ENCODE results near the gene ARMH2. TPM values are rescaled to one million over a fixed set of nuclear protein-coding genes. Genes with fewer than 3 reads are reported as not detected.

The ARMH2 gene
- total and polyA plus RNA-seq, 2 donors (not counting 3 experiments of a cell fraction or from before 2014, with no cell fraction given), result not detected

DNA sequence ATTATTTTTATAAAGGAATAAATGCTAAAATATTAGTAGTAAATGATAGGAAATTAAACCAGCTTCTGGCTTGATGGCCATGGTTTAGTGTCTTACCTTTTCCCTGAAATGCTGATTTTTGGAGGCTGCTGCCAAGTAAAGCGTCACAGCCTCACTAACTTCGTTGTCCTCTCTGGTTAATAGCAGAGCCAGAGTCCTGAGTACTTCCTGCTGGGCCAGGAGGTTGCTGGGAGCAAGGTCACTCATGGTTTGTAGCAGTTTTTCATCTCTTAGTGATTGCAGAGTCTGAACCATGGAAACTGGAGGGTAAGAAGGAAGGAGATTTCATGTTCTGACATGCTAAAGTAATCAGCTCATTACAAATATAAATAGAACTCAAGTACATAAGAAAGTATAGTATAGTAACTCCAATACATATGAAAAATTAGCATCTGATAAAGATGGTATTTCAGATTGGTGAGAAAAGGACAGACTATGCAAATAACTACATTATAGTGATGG, 26.5 kb upstream of the ARMH2 start:
- H3K9me3 ChIP-seq (replicated peaks; ENCODE audit: control insufficient read depth, insufficient read depth, low read length), result no peaks in the 10 kb centered on the region
- no peaks in the 10 kb centered on the region for H4K20me1 ChIP-seq (replicated peaks; ENCODE audit: control insufficient read depth, extremely low read depth, insufficient read depth, low read length)
- no TSS peak for BruUV-seq (replicated peaks)
- no peak for DNase-seq (ENCODE audit: low read depth, low spot score)
- no peaks in the 10 kb centered on the region for H3K4me1 ChIP-seq (ENCODE audit: control insufficient read depth, extremely low read depth, insufficient read depth, low read length)
- H3K9ac ChIP-seq (replicated peaks; ENCODE audit: extremely low read depth, insufficient read depth, low read length), result no peak overlapping the region
- dilution Hi-C loops (cut with MboI; ENCODE audit: extremely low pct_ligation_motif_present, low sequenced_read_pairs), result no loop called here
- no peaks in the 10 kb centered on the region for H3K36me3 ChIP-seq (ENCODE audit: control insufficient read depth in 2 of 2, extremely low read depth in 1 of 2, insufficient read depth in 2 of 2, low read length in 2 of 2)
- no peaks in the 10 kb centered on the region for H3K9me1 ChIP-seq (replicated peaks; ENCODE audit: control insufficient read depth, extremely low read depth, insufficient read depth, low read length)
- no peak for FAIRE-seq
- no peaks in the 10 kb centered on the region for H3K79me2 ChIP-seq (ENCODE audit: control insufficient read depth, insufficient read depth, low read length)
- H3K27me3 ChIP-seq (ENCODE audit: control insufficient read depth in 2 of 2, insufficient read depth in 2 of 2, low read length in 2 of 2), result no peaks in the 10 kb centered on the region
- H3K4me2 ChIP-seq (ENCODE audit: insufficient read depth, low read length), result no peak overlapping the region
- TF ChIP-seq POLR2AphosphoS5 (IDR thresholded peaks at IDR 0.05; ENCODE audit: insufficient read depth, low read depth, low read length), result no peak
- TF ChIP-seq, protein P1, sequence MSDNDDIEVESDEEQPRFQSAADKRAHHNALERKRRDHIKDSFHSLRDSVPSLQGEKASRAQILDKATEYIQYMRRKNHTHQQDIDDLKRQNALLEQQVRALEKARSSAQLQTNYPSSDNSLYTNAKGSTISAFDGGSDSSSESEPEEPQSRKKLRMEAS (IDR thresholded peaks at IDR 0.05; ENCODE audit: insufficient read depth, insufficient read length), result no peak
- TF ChIP-seq EZH2 (IDR thresholded peaks at IDR 0.05; ENCODE audit: borderline replicate concordance, low read depth, low read length, severe bottlenecking), result no peak
- no peak overlapping the region for H3K4me3 ChIP-seq (replicated peaks in 1 of 3; ENCODE audit: insufficient read depth in 1 of 3, low read depth in 1 of 3, low read length in 3 of 3)
- CTCF ChIA-PET, result no interaction called here
- no peak overlapping the region for H3K27ac ChIP-seq (ENCODE audit: insufficient read depth, low read depth, low read length)
- no peak overlapping the region for H2AFZ ChIP-seq (ENCODE audit: low read depth, low read length)
- intact Hi-C loops (cut with micrococcal nuclease), result no loop called here
- POLR2A ChIA-PET, result no interaction called here

DNA sequence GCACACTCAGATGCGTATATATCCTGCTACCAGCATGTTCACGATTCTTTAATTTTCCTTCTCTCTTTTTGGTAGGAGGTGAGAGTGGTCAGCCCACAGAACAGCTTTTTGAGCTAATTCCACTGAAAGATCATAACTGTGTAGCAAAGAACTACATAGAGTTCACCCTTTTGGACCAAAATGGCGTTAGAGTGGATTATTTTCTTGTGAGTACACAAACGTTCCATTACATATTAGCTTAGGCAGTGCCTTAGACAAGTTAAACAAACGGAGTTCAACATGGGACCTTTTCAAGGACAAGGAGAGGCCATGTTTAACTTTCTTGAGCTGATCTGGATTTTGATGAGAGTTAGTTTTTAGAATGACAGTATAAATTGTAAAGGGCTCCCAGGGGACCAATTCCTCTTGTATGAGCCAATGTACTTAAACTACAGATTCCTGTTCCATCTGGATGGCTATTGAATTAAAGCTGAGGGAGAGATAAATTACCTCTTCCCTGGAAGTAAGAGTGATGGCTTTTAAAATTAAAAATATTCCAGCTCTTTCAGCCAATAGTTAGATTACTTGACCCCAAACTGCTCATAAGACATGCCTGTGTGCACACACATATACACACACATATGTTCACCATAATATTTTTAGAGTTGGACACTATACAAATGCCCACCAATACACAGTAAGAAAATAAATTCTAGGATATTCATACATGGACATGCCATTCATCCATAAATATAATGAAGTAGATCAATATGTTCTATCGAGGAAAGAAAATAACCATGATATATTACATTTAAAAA, 25.6 kb upstream of the ARMH2 start:
- FAIRE-seq, result no peak
- dilution Hi-C loops (cut with MboI; ENCODE audit: extremely low pct_ligation_motif_present, low sequenced_read_pairs) (no loop called here), intact Hi-C loops (cut with micrococcal nuclease) (no loop called here)
- no peak overlapping the region for H3K4me2 ChIP-seq (ENCODE audit: insufficient read depth, low read length)
- H3K36me3 ChIP-seq (ENCODE audit: control insufficient read depth in 2 of 2, extremely low read depth in 1 of 2, insufficient read depth in 2 of 2, low read length in 2 of 2), result no peaks in the 10 kb centered on the region
- no peak overlapping the region for H3K4me3 ChIP-seq (replicated peaks in 1 of 3; ENCODE audit: insufficient read depth in 1 of 3, low read depth in 1 of 3, low read length in 3 of 3)
- TF ChIP-seq POLR2AphosphoS5 (IDR thresholded peaks at IDR 0.05; ENCODE audit: insufficient read depth, low read depth, low read length) (no peak), FOS (IDR thresholded peaks at IDR 0.05; ENCODE audit: borderline replicate concordance, insufficient read depth, low read length) (no peak), JUN (IDR thresholded peaks at IDR 0.05; ENCODE audit: borderline replicate concordance, insufficient read depth, insufficient read length, low read depth) (no peak), MYC (IDR thresholded peaks at IDR 0.05; ENCODE audit: low read depth, low read length) (no peak), EZH2 (IDR thresholded peaks at IDR 0.05; ENCODE audit: borderline replicate concordance, low read depth, low read length, severe bottlenecking) (no peak), POLR2A (IDR thresholded peaks at IDR 0.05; ENCODE audit: low read depth, low read length) (no peak), GATA2 (IDR thresholded peaks at IDR 0.05; ENCODE audit: insufficient read depth, insufficient read length, low read depth, low read length) (no peak)
- TF ChIP-seq, protein P1 (IDR thresholded peaks at IDR 0.05; ENCODE audit: insufficient read depth, insufficient read length), result no peak
- TF ChIP-seq, protein P2, sequence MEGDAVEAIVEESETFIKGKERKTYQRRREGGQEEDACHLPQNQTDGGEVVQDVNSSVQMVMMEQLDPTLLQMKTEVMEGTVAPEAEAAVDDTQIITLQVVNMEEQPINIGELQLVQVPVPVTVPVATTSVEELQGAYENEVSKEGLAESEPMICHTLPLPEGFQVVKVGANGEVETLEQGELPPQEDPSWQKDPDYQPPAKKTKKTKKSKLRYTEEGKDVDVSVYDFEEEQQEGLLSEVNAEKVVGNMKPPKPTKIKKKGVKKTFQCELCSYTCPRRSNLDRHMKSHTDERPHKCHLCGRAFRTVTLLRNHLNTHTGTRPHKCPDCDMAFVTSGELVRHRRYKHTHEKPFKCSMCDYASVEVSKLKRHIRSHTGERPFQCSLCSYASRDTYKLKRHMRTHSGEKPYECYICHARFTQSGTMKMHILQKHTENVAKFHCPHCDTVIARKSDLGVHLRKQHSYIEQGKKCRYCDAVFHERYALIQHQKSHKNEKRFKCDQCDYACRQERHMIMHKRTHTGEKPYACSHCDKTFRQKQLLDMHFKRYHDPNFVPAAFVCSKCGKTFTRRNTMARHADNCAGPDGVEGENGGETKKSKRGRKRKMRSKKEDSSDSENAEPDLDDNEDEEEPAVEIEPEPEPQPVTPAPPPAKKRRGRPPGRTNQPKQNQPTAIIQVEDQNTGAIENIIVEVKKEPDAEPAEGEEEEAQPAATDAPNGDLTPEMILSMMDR (IDR thresholded peaks at IDR 0.05; ENCODE audit: extremely low read depth in 1 of 2, insufficient read depth in 1 of 2, low read depth in 1 of 2, low read length in 2 of 2), result no peak
- H4K20me1 ChIP-seq (replicated peaks; ENCODE audit: control insufficient read depth, extremely low read depth, insufficient read depth, low read length), result no peaks in the 10 kb centered on the region
- no peak overlapping the region for H3K27ac ChIP-seq (ENCODE audit: insufficient read depth, low read depth, low read length)
- no peak overlapping the region for H2AFZ ChIP-seq (ENCODE audit: low read depth, low read length)
- H3K79me2 ChIP-seq (ENCODE audit: control insufficient read depth, insufficient read depth, low read length), result no peaks in the 10 kb centered on the region
- no TSS peak for BruUV-seq (replicated peaks)
- ChIA-PET CTCF (interaction anchor here (1.0 kb wide), 1 partner anchor 441 kb away, joined by 3 read pairs; no protein-coding TSS in a partner anchor), POLR2A (no interaction called here)
- no peaks in the 10 kb centered on the region for H3K9me1 ChIP-seq (replicated peaks; ENCODE audit: control insufficient read depth, extremely low read depth, insufficient read depth, low read length)
- DNase-seq (ENCODE audit: low read depth, low spot score), result no peak
- H3K4me1 ChIP-seq (ENCODE audit: control insufficient read depth, extremely low read depth, insufficient read depth, low read length), result no peaks in the 10 kb centered on the region
- no peaks in the 10 kb centered on the region for H3K9me3 ChIP-seq (replicated peaks; ENCODE audit: control insufficient read depth, insufficient read depth, low read length)
- H3K9ac ChIP-seq (replicated peaks; ENCODE audit: extremely low read depth, insufficient read depth, low read length), result no peak overlapping the region
- no peaks in the 10 kb centered on the region for H3K27me3 ChIP-seq (ENCODE audit: control insufficient read depth in 2 of 2, insufficient read depth in 2 of 2, low read length in 2 of 2)
